NOMO-1 (cell line): ENCODE measurements around the gene ITGB1.
"Not testable (repeated sequence)": the region's sequence is repeated elsewhere in the genome, so short reads cannot be mapped to it uniquely, and the experiment has no call there.

Experiments
- DNase-seq, 2 experiments: peaks; one replicate each; lab custom pipeline; 2025; ENCODE audit not compliant: unreplicated experiment in 2 of 2; lab: John Stamatoyannopoulos, UW

The ITGB1 gene

GRCh38 chr10:32939296-32940111 is 18.5 kb downstream of the ITGB1 start:
- DNase-seq: no peak

GRCh38 chr10:32938554-32939061 is 19.4 kb downstream of the ITGB1 start:
- DNase-seq: no peak

- DNase-seq: no peak
These were observed 20.1 kb downstream of the ITGB1 start for GRCh38 chr10:32937911-32938424.

GRCh38 chr10:32932225-32932729 is 25.8 kb downstream of the ITGB1 start:
- no peak for DNase-seq

- no peak for DNase-seq
These were observed 26.4 kb downstream of the ITGB1 start for GRCh38 chr10:32931593-32931992.

GRCh38 chr10:32930036-32930435 is 28.0 kb downstream of the ITGB1 start:
- DNase-seq: no peak

- DNase-seq: no peak
These were observed 28.4 kb downstream of the ITGB1 start for GRCh38 chr10:32929634-32930033.

- DNase-seq: no peak
These were observed 30.3 kb downstream of the ITGB1 start for GRCh38 chr10:32927750-32928149.

- no peak for DNase-seq
These were observed 34.2 kb downstream of the ITGB1 start for GRCh38 chr10:32923849-32924248.

- no peak for DNase-seq
These were observed 34.9 kb downstream of the ITGB1 start for GRCh38 chr10:32923134-32923533.

- no peak for DNase-seq
These were observed 35.9 kb downstream of the ITGB1 start for GRCh38 chr10:32922170-32922569.

- DNase-seq: not testable (repeated sequence)
These were observed 40.2 kb downstream of the ITGB1 start for GRCh38 chr10:32917817-32918216.

GRCh38 chr10:32911285-32912016 is 46.6 kb downstream of the ITGB1 start:
- peak in 1 of 2 experiments; percentile 48 for DNase-seq

- DNase-seq: not testable (repeated sequence)
These were observed 48.1 kb downstream of the ITGB1 start for GRCh38 chr10:32909970-32910369.

- DNase-seq: no peak
These were observed 48.6 kb downstream of the ITGB1 start for GRCh38 chr10:32909456-32909855.

GRCh38 chr10:32906595-32906994 is 51.4 kb downstream of the ITGB1 start:
- DNase-seq: no peak

- no peak for DNase-seq
These were observed 52.6 kb downstream of the ITGB1 start for GRCh38 chr10:32905466-32905865.

- DNase-seq: no peak
These were observed 56.2 kb downstream of the ITGB1 start for GRCh38 chr10:32901815-32902214.

GRCh38 chr10:32895200-32895968 is 62.6 kb downstream of the ITGB1 start:
- not testable (repeated sequence) for DNase-seq

- no peak for DNase-seq
These were observed 63.9 kb downstream of the ITGB1 start for GRCh38 chr10:32893916-32894664.
